Sigmoid colon (tissue), 7 donors: ENCODE measurements around the gene COL12A1. TPM values are rescaled to one million over a fixed set of nuclear protein-coding genes. Genes with fewer than 3 reads are reported as not detected.

ENCODE experiments used
- DNase-seq: peaks from one replicate; pipeline ENCODE4 v3.0.0-alpha.2; 2019
- H3K27ac ChIP-seq, 4 donors: fragments of 200-600 bp; sonication (generic); one replicate each; pipeline ENCODE4 v1.5.1; 2016 to 2019; ENCODE audit warnings: mild to moderate bottlenecking in 1 of 4
- H3K27me3 ChIP-seq, 3 donors: fragments of 200-600 bp; sonication (generic); one replicate each; pipeline ENCODE4 v1.5.1; 2019; ENCODE audit warnings: mild to moderate bottlenecking in 1 of 3
- H3K36me3 ChIP-seq, 4 donors: fragments of 200-600 bp; sonication (generic); one replicate each; pipeline ENCODE4 v1.5.1; 2016 to 2019
- H3K4me1 ChIP-seq, 4 donors: fragments of 200-600 bp; sonication (generic); one replicate each; pipeline ENCODE4 v1.5.1; 2017 to 2019
- H3K4me3 ChIP-seq, 4 donors: fragments of 200-600 bp; sonication (generic); one replicate each; pipeline ENCODE4 v1.5.1; 2017 to 2019; ENCODE audit warnings: mild to moderate bottlenecking in 2 of 4, moderate library complexity in 1 of 4
- H3K9me3 ChIP-seq, 4 donors: fragments of 200-600 bp in 3 of 4; sonication (generic) in 3 of 4; one replicate each; pipeline versions ENCODE4 v1.5.1 to v1.6.1; 2013 to 2019
- POLR2A ChIP-seq, 2 donors: fragments of 450-650 bp; IDR thresholded peaks; one replicate each; pipeline ENCODE4 v1.6.1; 2016; ENCODE audit warnings: antibody characterized with exemption in 2 of 2, mild to moderate bottlenecking in 2 of 2, moderate library complexity in 2 of 2
- POLR2AphosphoS5 ChIP-seq, 4 donors: sonication (generic); formaldehyde crosslinking; IDR thresholded peaks; one replicate each; pipeline ENCODE4 v1.6.1; 2017; ENCODE audit warnings: antibody characterized with exemption in 4 of 4
- WGBS, 2 donors: extraction: QIAGEN DNeasy Blood & Tissue Kit; methylation state at CpG; one replicate each; pipeline ENCODE4 v1.1.7; 2013; 5-methylcytosine and 5-hydroxymethylcytosine counted together
- intact Hi-C: fragments of 100-400 bp; cut with DNase I; formaldehyde crosslinking; loops from one replicate; pipeline ENCODE4 v1.15.1; 2023
- polyA plus RNA-seq, 3 donors: library from polyadenylated mRNA; stranded (reverse); fragments of 200-250 nt; gene quantifications; one replicate each; pipeline ENCODE4 v1.2.3, GENCODE V29; 2013
- total RNA-seq, 4 donors: library from RNA; depleted of rRNA; stranded (reverse); fragments of >200 nt; gene quantifications; one replicate each; pipeline ENCODE4 v1.1.0, GENCODE V29; 2016
- TF ChIP-seq, protein P1 (sequence below), 4 experiments: fragments of 450-650 bp in 3 of 4; fragments of 200-600 bp in 1 of 4; IDR thresholded peaks; one replicate each; pipeline ENCODE4 v1.5.1; 2016 to 2019; ENCODE audit warnings: antibody characterized with exemption in 4 of 4, mild to moderate bottlenecking in 3 of 4, moderate library complexity in 2 of 4
- donor health status: healthy with polysubstance abuse.
- donor health status: Bipolar disorder and iron deficiency.
- donor health status: healthy.

The COL12A1 gene
- total and polyA plus RNA-seq, 7 donors, result 2.1 to 328 (median 129) TPM

DNA sequence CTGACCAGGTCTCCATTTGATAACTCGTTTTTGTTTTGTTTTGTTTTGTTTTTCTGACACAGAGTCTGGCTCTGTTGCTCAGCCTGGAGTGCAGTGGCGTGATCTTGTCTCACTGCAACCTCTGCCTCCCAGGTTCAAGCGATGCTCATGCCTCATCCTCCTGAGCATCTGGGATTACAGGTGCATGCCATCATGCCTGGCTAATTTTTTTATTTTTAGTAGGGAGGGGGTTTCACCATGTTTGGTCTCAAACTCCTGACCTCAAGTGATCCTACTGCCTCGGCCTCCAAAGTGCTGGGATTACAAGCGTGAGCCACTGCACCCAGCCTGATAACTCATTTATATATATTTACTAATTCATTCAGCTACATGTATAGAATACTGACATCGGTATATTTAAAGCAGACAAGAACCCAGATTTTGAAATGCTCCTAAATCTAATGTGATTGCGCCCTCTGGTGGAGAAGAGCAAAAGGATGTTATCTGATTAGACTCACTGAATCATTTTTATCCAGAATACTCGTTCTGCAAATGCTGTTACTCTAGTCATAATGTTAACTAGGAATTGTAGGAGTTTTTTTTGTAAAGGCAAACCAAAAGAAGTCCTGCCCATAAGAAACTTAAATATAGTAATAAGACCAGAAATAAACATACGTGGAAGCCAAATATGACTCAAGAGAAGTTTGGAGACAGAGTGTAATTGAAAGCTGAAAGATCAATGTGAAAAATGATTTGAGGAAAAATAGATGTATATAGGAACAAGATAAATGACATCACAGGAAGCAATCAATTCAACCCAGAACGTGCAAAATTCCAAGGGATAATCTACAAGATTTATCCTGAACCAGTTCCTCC lies 5.3 kb upstream of the COL12A1 start:
- TF ChIP-seq, protein P1, sequence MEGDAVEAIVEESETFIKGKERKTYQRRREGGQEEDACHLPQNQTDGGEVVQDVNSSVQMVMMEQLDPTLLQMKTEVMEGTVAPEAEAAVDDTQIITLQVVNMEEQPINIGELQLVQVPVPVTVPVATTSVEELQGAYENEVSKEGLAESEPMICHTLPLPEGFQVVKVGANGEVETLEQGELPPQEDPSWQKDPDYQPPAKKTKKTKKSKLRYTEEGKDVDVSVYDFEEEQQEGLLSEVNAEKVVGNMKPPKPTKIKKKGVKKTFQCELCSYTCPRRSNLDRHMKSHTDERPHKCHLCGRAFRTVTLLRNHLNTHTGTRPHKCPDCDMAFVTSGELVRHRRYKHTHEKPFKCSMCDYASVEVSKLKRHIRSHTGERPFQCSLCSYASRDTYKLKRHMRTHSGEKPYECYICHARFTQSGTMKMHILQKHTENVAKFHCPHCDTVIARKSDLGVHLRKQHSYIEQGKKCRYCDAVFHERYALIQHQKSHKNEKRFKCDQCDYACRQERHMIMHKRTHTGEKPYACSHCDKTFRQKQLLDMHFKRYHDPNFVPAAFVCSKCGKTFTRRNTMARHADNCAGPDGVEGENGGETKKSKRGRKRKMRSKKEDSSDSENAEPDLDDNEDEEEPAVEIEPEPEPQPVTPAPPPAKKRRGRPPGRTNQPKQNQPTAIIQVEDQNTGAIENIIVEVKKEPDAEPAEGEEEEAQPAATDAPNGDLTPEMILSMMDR (IDR thresholded peaks at IDR 0.05), result peak; percentile 52 to 81 (median 66)
- TF ChIP-seq POLR2AphosphoS5 (IDR thresholded peaks at IDR 0.05), result no peak
- Histone ChIP-seq H3K9me3 (no peaks in the 10 kb centered on the region), H3K4me3 (no peak overlapping the region), H3K4me1 (peaks cover 0 to 35% (median 8%) of the 10 kb centered on the region in 4 donors), H3K36me3 (no peaks in the 10 kb centered on the region), H3K27ac (no peak overlapping the region), H3K27me3 (no peaks in the 10 kb centered on the region)
- no peak for DNase-seq
- intact Hi-C loops, result loop anchor here (1.0 to 5.0 kb wide), 2 partner anchors 1472 to 1534 kb away; no protein-coding TSS in a partner anchor
- WGBS, 2 donors, result 21 to 28% methylated on average over 10 of the region's 10 CpGs

GRCh38 chr6:75209184-75209723 lies 3.4 kb upstream of the COL12A1 start:
- H3K36me3 ChIP-seq, result no peaks in the 10 kb centered on the region
- 26 to 34% methylated on average over 7 of the region's 7 CpGs for WGBS, 2 donors
- no peak for DNase-seq
- H3K27me3 ChIP-seq, result no peaks in the 10 kb centered on the region
- no peak overlapping the region for H3K4me3 ChIP-seq
- peak overlapping the region in 1 of 4 donors; percentile 65 for H3K27ac ChIP-seq
- TF ChIP-seq, protein P1 (IDR thresholded peaks at IDR 0.05), result peak in 1 of 4 experiments; percentile 16
- TF ChIP-seq POLR2AphosphoS5 (IDR thresholded peaks at IDR 0.05), result no peak
- intact Hi-C loops, result loop anchor here (1.0 to 10.0 kb wide), 3 partner anchors 800 to 1554 kb away; partner anchors contain the start of gene SLC17A5
- no peaks in the 10 kb centered on the region for H3K9me3 ChIP-seq
- H3K4me1 ChIP-seq, result peaks cover 0 to 35% (median 8%) of the 10 kb centered on the region in 4 donors

GRCh38 chr6:75208298-75209183 lies 2.7 kb upstream of the COL12A1 start:
- peak; percentile 93 for DNase-seq
- intact Hi-C loops, result loop anchor here (1.0 to 10.0 kb wide), 3 partner anchors 799 to 1554 kb away; partner anchors contain the start of gene SLC17A5
- TF ChIP-seq POLR2A (IDR thresholded peaks at IDR 0.05), result no peak
- TF ChIP-seq, protein P1 (IDR thresholded peaks at IDR 0.05), result peak; percentile 74 to 87 (median 82)
- Histone ChIP-seq H3K4me1 (peaks cover 0 to 40% (median 12%) of the 10 kb centered on the region in 4 donors), H3K4me3 (peak overlapping the region in 1 of 4 donors; percentile 29), H3K27me3 (no peaks in the 10 kb centered on the region), H3K27ac (peak overlapping the region; percentile 7 to 65 (median 40)), H3K36me3 (no peaks in the 10 kb centered on the region), H3K9me3 (no peaks in the 10 kb centered on the region)
- 8% methylated on average over 33 of the region's 33 CpGs for WGBS, 2 donors

DNA sequence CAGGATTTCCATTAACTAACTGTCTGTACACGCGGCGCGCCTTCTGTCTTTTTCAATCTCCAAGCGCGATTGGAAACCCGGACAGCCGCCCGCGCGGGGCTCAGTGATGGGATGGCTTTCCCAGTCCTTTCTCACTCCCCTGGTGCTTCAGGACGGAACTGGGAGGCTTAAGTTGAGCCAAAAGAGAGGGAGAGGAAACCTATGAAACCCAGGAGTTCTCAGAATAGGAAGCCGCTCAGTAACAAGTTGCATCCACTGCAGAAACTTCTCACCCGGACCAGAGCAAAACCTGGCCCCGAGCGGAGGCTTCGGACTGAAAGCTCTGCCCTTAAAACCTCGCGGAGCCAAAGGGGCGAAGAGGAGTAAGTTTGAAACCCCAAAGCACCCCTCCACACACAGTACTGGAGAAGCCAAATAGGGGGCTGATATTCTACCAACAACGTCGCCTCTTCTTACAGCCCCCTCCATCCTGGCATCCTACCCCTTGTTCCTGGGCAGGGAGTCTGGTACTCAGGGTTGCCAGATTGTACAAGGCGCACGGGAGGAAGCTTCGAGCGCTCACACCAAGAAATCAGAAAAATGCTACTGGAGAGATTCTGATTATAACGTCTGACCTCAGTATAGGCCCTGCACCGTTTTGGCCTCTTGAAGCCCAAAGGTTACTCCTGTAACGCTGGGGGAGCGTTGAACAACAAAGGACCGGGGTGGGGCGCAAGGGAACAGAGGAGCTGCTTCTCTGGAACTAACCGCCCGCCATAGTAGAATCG lies 906 bp upstream of the COL12A1 start:
- Histone ChIP-seq H3K4me1 (peaks cover 0 to 49% (median 29%) of the 10 kb centered on the region in 4 donors), H3K9me3 (no peaks in the 10 kb centered on the region), H3K36me3 (no peaks in the 10 kb centered on the region), H3K4me3 (peak overlapping the region; percentile 54 to 84 (median 66)), H3K27me3 (no peaks in the 10 kb centered on the region), H3K27ac (peak overlapping the region; percentile 80 to 97 (median 92))
- 12 to 17% methylated on average over 35 of the region's 35 CpGs for WGBS, 2 donors
- TF ChIP-seq POLR2AphosphoS5 (IDR thresholded peaks at IDR 0.05), result no peak
- TF ChIP-seq POLR2A (IDR thresholded peaks at IDR 0.05), result no peak
- TF ChIP-seq, protein P1 (IDR thresholded peaks at IDR 0.05), result peak in 1 of 4 experiments; percentile 12
- DNase-seq, result peak; percentile 79
- intact Hi-C loops, result loop anchor here (2.0 to 10.0 kb wide), 2 partner anchors 108 to 1552 kb away; partner anchors contain the start of gene SLC17A5
